GM19238 (cell line): ENCODE data around the gene CD48.

Experiments
- DNase-seq: peaks from one replicate; pipeline ENCODE4 v3.0.0; 2011; ENCODE audit warnings: low spot score; ENCODE audit not compliant: insufficient read length

Gene CD48

DNA sequence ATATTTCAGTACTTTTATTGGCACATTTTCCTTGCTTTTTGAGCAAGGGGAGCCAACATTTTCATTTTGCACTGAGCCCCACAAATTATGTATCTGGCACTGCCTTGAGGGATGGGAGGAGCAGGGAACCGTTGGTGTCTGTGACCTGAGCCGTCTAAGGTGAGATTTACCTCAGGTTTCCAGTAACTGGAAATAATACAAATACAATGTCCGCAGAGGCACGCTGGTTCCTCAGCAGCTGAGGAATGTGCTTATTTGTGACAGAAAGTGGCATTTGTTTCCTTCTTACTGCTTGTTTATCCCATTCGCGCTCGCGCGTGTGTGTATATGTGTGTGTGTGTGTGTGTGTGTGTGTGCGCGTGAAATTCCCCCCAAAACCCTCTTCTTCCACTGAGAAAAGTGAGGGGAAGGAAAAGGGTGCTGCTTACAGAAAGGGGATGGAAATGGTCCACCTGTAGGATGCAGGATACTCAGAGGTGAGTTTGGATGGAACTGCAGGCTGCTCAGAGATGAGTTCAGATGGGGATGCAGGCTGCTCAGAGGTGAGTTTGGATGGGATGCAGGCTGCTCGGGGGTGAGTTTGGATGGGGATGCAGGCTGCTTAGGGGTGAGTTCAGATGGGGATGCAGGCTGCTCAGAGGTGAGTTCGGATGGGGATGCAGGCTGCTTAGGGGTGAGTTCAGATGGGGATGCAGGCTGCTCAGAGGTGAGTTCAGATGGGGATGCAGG lies 34.6 kb downstream of the CD48 start:
- no peak for DNase-seq

DNA sequence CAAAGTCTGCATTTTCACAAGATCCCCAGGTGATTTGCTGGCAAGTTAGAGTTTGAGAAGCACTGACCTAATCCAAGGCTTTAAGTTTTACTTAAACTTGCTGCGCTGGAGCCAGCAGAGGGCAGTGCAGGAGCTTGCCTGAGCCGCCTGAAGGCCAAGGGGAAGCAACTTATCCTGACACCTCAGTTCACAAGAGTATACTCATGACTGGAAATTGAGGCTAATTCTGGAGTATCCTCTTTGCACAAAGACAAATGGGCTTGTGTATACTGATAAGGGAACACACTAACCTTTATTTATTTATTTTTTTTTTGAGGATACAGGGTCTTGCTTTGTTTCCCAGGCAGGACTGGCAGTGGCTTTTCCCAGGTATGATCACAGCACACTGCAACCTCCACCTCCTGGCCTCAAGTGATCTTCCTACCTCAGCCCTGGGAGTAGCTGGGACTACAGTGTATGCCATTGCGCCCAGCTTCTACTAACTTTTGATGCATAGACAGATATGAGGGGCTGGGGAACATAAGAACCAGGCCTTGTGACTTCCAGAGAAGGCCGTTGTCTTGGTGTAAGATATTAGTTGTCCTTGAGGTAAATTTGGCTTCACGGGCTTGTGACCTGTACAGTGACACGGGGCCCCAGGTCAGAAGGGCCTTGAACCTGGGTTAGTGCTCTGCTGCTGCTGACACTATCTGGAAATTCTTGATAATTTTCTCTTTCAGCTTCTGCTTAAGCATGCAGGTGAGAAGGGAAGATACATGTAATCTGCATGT lies 35.8 kb downstream of the CD48 start:
- DNase-seq = no peak

DNA sequence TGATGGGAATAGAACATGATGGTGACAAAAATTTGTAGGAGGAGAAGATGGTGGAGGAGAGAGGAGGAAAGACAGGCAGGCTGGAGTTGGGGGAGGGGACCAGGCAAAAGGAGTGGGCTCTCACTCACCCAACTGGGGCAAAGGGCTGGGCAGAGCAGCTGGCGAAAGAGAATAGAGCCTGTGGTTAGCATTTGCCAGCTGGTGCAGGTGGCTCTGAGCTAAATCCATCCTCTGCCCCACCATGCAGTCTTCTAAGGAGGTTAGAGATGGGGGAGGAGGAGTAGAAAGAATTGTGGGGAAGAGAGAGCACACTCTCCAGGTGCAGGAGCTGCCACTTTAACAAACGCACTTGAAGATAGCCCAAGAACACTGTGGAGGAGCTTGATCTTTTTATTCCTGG lies 37.2 kb downstream of the CD48 start:
- DNase-seq = no peak

DNA sequence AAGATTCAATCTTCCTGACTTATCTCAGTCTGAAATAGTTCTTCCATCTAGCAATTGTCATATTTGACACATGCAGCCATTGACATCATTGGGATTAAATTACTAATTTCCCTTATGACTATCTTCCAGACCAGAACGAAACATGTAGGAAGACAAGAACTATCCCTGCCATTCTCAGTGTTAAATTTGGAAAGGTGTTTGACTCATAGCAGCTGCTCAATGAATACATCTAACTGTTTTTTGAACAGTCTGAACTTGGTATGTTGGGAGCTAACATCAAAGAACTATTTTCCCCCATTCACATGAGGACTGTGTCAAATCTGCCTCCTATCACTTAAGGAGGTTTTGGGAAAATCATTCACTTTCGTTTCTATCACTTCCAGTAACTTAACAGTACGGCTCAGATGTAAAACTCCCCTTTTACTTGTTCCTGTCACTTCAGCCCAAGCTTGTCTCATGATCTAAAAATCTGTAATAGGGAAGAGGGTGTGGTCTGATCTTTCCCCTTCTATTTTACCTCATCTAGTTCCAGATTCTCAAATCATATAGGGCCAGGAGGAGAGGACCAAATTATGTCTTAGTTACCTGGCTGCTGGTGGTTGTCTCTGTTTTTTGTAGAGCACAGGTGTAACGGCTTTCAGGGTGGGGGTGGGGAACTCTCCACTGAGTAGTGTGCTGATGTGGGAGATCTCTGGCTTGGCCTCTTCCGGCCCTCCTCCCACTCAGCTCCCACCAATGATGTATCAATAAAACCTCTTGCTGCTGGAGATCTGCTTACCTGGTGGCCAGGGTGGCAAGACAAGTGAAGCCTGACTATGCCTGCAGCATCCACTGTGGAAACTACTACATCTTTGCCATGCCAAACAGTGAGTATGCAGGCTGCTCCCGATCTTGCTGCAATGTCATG lies 38.6 kb downstream of the CD48 start:
- no peak for DNase-seq

DNA sequence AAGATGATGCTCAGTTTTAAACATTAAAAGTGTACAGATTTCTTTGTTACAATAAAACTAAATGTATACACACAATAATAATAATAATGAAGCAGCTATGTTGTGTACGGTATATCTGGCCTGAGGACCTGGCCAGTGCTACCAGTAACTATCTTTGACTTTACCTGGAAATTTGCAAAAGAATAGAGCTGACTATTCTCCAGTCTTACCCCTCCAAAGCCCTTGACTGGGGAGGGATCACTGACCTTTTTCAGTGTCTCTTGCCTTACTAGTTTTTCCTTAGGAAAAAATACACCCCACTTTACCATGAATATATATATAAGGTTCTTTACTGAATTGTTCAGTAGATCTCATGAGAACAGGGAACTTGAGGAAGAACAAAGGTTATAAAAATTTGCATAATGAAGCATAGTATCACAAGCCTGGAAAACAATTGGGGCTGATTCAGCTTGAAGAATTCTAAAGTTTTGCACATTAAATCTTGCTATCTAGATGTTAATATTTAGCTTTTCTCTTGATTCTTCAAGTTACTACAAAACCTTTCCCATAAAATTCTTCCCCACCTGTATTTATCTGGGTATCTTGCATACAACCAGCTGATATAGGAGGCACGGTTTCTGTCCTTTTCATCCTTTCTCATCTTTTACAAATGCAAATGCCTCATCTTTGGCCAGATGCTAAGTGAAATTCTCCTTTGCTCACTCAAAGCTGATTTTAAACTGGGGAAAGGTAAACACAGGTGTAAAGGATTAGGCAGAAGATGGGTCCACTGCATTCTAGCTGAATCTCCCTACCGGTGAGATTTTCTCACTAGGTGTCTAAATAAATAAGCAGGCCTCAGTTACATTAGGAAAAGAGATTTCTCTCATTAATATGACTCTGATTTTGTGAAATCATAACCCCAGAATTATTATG lies 39.8 kb downstream of the CD48 start:
- DNase-seq = no peak

DNA sequence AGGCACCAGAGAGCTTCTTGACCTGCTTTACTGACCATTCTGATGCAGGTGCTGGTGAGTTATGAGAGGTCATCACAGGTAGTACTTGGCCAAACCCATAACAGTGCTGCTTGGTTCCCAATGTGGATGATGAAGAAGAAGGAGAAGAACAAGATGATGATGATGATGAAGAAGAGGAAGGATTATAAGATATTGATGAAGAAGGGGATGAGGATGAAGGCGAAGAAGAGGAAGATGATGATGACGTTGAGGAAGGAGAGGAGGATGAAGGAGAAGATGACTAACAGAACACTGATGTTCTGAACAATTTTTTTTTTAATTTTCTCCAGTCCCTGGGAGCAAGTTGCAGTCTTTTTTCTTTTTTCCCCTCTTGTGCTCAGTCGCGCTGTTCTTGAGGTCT lies 40.9 kb downstream of the CD48 start:
- no peak for DNase-seq

DNA sequence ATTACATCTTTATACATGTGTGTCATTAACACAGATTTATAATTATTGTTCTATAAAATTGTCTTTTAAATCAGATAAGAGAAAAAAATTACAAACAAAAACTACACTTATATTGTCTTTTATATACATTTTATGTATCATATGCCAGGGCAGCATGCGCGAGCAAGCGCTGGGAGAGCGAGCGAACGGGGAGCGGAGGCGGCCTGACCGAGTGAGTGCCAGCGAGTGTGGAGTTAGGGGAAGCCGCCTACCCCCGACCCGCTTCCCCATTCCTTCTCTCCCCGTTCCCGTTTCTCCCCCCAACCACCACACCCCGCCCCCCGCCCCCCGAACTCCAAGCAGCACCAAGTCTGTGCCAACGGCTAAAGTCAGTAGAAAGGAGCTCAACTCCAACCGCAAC lies 41.8 kb downstream of the CD48 start:
- no peak for DNase-seq

DNA sequence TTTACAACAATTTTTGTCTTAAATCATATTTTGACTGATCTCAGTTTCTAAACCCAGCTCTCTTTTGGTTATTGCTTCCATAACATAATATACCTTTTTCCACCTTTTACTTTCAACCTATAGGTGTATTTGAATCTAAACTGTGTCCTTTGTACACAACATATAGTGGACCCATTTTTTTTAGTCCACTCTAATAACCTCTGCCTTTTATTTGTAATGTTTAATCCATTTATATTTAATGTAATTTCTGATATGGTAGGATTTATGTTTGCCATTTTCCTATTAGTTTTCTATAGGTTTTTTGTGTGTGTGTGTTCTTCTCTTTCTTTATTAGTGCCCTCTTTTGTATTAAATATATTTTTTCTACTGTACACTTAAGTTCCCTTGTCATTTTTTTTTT lies 42.3 kb downstream of the CD48 start:
- DNase-seq = no peak

DNA sequence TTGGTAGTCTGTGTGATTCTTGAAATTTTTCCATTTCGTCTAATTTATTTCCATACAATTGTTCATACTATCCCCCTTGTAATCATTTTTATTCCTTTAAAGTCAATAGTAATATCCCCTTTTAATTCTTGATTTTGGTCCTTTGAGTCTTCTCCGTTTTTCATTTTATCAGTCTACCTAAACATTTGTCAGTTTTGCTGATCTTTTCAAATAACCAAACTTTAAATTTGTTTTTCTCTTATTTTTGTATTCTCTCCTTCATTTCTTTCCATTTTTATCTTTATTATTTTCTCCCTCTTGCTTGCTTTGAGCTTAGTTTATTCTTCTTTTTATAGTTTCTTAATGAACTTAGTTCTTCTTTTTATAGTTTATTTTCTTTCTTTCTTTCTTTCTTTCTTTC lies 43.7 kb downstream of the CD48 start:
- DNase-seq = no peak

DNA sequence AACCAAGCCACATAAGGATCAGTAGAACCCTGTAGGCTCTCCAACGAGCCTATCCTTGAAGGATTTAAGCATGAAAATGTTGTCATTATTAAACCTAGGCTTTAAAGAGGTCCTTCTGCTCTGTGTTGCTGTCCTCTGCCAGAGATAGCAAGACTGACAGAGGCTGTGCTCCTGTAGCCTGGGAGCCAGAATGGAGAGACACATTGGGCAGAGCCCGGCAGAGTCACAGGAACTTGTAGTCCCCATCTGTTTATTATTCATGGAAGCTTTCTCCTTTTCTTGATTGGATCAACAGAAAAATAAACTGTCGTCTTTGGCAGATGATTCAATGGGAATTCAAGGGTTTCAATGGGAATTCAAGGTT lies 45.6 kb downstream of the CD48 start:
- DNase-seq = no peak

DNA sequence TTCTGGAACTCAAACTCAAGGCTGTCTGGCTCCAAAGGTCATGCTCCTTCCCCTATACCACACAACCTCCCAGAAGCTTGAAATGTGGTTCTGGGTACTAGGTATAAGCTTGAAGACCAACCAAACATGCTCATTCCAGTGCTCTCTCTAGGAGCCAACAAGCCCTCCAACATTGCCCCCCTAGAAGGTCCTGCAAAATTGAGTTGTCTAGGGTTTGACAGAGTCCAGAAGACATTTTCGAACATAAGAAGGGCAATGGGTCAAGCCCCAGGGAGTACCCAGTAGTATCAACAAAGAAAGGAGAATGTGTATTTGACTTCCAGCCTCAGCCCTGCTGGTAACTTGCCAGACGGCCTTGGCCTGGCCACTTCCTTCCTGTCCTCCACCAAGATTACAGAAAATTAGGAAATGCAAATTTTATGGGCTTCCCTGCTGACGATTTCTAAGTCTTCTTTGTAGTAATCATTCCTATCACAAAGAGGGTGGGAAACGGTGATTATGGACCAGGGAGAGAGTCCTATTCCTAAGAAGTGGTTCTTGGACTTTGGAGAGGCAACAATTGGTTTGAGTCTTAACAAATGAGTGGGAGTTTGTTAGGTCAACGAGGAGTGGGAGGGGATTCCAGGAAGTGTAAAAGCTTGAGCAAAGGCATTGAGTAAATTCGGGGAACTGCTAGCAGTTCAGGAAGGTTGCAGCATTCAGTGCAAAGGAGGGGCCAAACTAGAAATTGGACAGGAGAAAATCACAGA lies 46.1 kb downstream of the CD48 start:
- no peak for DNase-seq

DNA sequence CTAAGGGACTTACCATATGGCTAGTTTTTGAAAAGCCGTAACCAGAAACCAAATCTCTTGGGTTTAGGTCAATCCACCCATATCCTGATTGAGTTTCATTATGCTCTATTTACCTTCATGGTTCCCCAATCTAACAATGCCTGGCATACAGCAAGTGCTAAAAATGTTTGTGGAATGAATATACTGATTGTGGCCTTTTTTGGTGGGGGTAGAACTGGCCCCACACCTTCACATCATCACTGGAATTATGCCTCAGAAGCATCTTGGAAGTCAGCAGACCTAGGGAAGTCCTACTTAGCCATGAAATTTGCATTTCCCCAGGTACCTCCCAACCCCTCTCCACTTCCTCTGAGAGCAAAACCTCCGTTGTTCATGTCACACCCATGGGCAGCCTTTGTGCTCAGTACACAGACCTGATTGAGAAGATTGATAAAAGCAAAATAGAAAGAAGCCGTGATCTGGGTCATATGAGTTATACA lies 47.0 kb downstream of the CD48 start:
- peak; percentile 45 for DNase-seq

DNA sequence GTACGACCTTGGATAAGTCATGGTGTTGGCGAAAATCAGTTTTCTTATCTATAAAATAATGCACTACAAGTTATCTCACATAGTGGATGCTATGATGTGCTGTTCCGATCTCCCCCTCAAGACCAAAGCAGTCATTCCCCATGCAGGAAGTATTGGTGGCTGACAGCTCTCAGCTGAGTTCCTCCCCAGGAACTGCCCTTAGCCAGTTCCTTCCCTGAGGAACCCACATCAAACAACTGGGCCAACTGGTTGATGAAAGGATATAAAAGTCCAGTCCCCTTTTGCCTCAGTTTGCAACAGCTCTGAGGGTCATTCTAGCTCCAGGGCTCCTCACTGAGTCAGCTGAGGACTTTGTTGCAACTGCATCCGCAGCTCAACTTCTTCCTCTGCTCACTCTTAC lies 48.7 kb downstream of the CD48 start:
- DNase-seq = no peak

DNA sequence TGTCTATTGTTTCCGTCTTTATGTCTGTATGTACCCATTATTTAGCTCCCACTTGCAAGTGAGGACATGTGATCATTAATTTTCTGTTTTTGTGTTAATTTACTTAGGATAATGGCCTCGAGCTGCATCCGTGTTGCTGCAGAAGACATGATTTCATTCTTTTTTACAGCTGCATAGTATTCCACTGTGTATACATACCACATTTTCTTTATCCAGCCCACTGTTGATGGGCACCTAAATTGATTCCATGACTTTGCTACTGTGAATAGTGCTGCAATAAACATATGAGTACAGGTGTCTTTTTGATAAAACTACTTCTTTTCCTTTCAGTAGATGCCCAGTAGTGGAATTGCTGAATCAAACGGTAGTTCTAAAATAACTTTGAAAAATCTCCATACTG lies 52.1 kb downstream of the CD48 start:
- DNase-seq = no peak

DNA sequence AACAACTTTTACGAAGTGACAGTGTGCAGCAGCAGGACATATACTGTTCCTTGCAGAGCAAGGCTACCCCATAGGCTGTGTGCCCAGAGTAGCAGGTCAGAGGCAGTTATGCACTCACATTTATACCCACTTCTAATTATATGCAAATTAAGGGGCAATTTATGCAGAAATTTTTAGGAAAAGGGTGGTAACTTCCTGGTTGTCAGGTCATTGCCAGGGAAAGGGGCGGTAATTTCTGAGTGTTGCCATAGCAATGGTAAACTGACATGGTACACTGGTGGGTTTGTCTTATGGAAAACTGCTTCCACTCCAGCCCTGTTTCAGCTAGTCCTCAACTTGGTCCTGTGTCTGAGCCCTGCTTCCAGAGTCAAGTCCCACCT lies 52.8 kb downstream of the CD48 start:
- no peak for DNase-seq

DNA sequence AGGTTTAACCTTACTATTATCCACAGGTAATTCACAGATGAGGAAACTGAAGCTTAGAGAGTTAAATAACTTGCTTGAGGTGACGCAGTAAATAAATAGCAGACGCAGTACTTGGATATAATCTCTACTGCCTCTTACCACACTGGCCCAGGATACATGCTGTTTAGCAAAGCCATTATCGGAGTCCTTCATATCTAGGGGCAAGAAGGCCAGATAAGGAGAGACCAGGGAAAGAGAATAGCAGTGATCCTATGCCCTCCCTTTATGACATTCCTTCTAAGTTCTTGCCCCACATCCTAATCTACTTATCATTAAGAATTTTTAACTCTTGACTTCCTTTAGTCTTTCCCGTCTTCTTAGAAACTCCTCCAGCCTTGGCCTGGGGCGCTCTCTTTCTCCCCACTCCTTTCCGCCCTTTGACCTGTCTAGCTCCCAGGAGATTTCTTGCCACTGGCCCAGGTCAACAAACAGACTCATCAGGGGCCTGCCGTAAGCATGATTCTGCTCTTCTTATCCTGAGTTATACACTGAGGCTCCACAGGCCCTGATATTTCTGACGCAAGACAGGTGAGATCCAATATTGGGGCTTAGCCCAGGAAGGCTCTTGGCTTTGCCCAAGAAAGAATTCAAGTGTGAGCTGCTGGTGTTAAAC lies 53.3 kb downstream of the CD48 start:
- no peak for DNase-seq

DNA sequence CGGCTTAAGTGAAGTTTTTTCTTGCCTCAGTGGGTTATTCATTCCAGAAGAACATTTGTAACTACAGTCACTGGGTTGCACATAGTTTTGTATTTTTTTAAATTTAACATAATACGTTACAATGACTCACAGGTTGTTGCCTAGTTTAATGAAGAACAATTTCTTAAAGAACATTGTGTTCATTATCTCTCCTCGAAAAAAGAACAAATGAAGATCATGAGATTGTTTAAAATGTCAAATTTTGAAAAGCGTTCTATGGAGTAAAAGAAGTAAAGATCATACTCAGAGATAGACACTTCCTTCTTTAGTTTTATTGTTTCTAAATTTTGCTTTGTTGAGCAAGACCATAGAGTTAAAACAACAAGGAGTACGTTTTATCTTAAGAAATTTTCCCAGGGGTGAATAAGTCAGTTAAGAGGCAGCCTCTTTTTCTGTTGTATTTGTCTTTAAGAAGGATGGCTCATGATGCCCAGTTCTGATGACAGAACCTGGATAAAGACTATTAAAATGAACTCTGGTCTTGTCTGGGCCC lies 54.3 kb downstream of the CD48 start:
- DNase-seq = no peak

DNA sequence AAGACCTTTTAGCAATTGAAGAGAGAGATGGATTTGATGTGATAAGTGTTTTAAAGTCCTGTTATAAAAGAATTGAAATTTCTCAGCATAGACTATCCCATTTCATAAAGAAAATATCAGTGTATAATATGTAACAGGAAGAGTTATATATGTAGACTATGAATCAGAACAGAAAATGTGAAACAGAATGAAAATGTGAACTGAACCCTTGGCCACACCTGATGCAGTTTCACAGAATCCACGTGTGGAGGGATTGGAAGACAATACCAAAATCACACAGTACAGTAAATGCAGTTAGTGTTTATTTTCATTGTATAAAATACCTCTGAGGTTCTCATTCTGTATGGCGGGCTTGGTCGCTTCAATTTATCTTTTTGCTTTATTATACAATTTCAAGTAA lies 54.9 kb downstream of the CD48 start:
- DNase-seq = no peak

DNA sequence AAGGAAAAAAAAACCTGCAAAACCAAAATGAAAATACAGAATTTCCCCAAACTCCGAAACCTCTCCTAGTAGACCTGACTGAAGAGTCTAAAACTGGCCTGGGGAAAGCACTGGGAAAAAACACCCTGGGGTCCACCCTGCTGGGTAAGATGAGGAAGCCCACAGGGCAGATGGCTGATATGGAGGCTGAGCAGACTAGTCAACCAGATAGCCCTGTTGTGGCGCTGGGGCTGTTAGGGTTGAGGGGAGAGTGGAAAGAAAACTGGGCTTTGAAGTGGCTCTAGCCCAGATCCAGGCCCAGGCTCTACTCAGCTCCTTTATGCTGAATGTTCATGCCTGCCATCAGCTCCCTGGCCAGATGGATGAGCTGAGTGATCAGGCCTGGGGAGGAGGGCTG lies 58.0 kb downstream of the CD48 start:
- no peak for DNase-seq
